HEK293 (cell line): Measurements from ENCODE around the gene RTP1.

Experiments used
- CTCF ChIA-PET: fragments of 350-600 bp; formaldehyde crosslinking; extraction: SDS; loops from one replicate; lab custom pipeline; 2021; ENCODE audit warnings: antibody characterized with exemption; lab: Yijun Ruan, JAX
- POLR2A ChIA-PET: fragments of 300-600 bp; formaldehyde crosslinking; extraction: SDS; loops from one replicate; lab custom pipeline; 2020; ENCODE audit warnings: antibody characterized with exemption, inconsistent platforms; lab: Yijun Ruan, JAX
- H3K27ac ChIP-seq: fragments of 200-500 bp; sonication (Bioruptor generic); 2 replicates; pipeline ENCODE4 v1.5.1; 2014; ENCODE audit warnings: low read depth, low read length, control low read depth, inconsistent platforms; ENCODE audit errors: extremely low read depth
- H3K36me3 ChIP-seq, 2 experiments: fragments of 200-500 bp in 1 of 2; sonication (Bioruptor generic) in 1 of 2; 1 replicate in 1 of 2; 2 replicates in 1 of 2; pipeline ENCODE4 v1.5.1; 2014 to 2017; ENCODE audit warnings: inconsistent platforms in 2 of 2, low read length in 2 of 2; ENCODE audit not compliant: control insufficient read depth in 2 of 2, insufficient read depth in 1 of 2
- H3K4me1 ChIP-seq: fragments of 200-500 bp; sonication (Bioruptor generic); 2 replicates; pipeline ENCODE4 v1.5.1; 2014; ENCODE audit warnings: mild to moderate bottlenecking, low read length, inconsistent platforms; ENCODE audit not compliant: control insufficient read depth, insufficient read depth
- H3K4me3 ChIP-seq: 2 replicates; pipeline ENCODE4 v1.5.1; 2011; ENCODE audit warnings: low read depth, mild to moderate bottlenecking, control low read depth, low read length, moderate library complexity
- H3K9me3 ChIP-seq: fragments of 200-500 bp; sonication (Bioruptor generic); 2 replicates; pipeline ENCODE4 v1.5.1; 2014; ENCODE audit warnings: low read depth, low read length, inconsistent platforms; ENCODE audit not compliant: control insufficient read depth, insufficient read depth
- TSHZ1 ChIP-seq: fragments of 450-650 bp; formaldehyde crosslinking; IDR thresholded peaks from 2 replicates; pipeline ENCODE4 v1.5.1; 2016; ENCODE audit warnings: missing biosample characterization, missing genetic modification characterization, borderline replicate concordance
- ZBTB7A ChIP-seq: fragments of 450-650 bp; formaldehyde crosslinking; IDR thresholded peaks from 2 replicates; pipeline ENCODE4 v1.5.1; 2016; ENCODE audit warnings: low read depth, missing biosample characterization, missing genetic modification characterization
- ZNF394 ChIP-seq: fragments of 450-650 bp; formaldehyde crosslinking; IDR thresholded peaks from 2 replicates; pipeline ENCODE4 v1.5.1; 2016; ENCODE audit warnings: missing biosample characterization, missing genetic modification characterization, mild to moderate bottlenecking, moderate library complexity, borderline replicate concordance
- ZNF623 ChIP-seq: fragments of 450-650 bp; formaldehyde crosslinking; IDR thresholded peaks from 2 replicates; pipeline ENCODE4 v1.5.1; 2016; ENCODE audit warnings: missing biosample characterization, missing genetic modification characterization
- TF ChIP-seq, protein P1 (sequence below): fragments of 450-650 bp; formaldehyde crosslinking; conservative IDR thresholded peaks from 2 replicates; pipeline ENCODE4 v1.5.1; 2016; ENCODE audit warnings: low read depth, missing biosample characterization, missing genetic modification characterization
- TF ChIP-seq, protein P2 (sequence below): fragments of 450-650 bp; formaldehyde crosslinking; conservative IDR thresholded peaks from 2 replicates; pipeline ENCODE4 v1.5.1; 2016; ENCODE audit warnings: low read depth, missing biosample characterization, missing genetic modification characterization
- TF ChIP-seq, protein P3 (sequence below): fragments of 450-650 bp; formaldehyde crosslinking; IDR thresholded peaks from 2 replicates; pipeline ENCODE4 v1.5.1; 2016; ENCODE audit warnings: missing biosample characterization, missing genetic modification characterization

RTP1 gene

DNA sequence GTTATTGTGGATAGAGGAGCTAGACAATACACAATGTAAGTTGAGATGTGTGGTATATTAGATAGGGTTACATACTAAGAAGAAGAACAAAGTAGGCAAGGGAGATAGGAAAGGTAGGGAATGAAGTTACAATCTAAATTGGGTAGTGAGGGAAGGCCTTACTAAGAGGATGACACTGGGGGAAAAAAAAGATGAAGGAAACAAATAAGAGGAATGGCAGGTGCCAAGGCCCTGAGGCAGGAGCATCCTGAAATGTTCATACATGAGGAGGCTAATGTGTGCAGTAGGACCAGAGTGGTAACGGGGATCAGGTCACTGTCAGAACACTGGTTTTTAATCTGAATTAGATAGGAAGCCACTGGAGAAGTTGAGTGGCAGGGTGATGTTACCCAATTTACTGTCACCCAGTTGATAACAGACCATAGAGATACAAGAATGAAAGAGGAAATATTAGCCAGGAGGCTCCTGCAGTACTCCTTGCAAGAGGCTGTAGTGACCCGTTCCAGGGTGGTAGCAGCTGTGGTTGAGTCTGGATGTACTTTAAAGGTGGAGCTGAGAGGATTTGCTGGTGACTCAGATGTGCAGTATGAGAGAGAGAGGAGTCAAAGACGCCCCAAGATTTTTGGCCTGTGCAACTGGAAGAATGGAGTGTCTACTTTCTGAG lies 14.4 kb downstream of the RTP1 start:
- Histone ChIP-seq H3K27ac (no peak overlapping the region), H3K36me3 (no peaks in the 10 kb centered on the region), H3K4me1 (no peaks in the 10 kb centered on the region), H3K9me3 (no peaks in the 10 kb centered on the region), H3K4me3 (no peak overlapping the region)
- ChIA-PET POLR2A (no interaction called here), CTCF (interaction anchor here (0.6 to 2.8 kb wide), 3 partner anchors 9 to 490 kb away, joined by 4 to 14 read pairs (median 5); no protein-coding TSS in a partner anchor)
- TF ChIP-seq ZNF623 = peak; percentile 71
- TF ChIP-seq, protein P1, sequence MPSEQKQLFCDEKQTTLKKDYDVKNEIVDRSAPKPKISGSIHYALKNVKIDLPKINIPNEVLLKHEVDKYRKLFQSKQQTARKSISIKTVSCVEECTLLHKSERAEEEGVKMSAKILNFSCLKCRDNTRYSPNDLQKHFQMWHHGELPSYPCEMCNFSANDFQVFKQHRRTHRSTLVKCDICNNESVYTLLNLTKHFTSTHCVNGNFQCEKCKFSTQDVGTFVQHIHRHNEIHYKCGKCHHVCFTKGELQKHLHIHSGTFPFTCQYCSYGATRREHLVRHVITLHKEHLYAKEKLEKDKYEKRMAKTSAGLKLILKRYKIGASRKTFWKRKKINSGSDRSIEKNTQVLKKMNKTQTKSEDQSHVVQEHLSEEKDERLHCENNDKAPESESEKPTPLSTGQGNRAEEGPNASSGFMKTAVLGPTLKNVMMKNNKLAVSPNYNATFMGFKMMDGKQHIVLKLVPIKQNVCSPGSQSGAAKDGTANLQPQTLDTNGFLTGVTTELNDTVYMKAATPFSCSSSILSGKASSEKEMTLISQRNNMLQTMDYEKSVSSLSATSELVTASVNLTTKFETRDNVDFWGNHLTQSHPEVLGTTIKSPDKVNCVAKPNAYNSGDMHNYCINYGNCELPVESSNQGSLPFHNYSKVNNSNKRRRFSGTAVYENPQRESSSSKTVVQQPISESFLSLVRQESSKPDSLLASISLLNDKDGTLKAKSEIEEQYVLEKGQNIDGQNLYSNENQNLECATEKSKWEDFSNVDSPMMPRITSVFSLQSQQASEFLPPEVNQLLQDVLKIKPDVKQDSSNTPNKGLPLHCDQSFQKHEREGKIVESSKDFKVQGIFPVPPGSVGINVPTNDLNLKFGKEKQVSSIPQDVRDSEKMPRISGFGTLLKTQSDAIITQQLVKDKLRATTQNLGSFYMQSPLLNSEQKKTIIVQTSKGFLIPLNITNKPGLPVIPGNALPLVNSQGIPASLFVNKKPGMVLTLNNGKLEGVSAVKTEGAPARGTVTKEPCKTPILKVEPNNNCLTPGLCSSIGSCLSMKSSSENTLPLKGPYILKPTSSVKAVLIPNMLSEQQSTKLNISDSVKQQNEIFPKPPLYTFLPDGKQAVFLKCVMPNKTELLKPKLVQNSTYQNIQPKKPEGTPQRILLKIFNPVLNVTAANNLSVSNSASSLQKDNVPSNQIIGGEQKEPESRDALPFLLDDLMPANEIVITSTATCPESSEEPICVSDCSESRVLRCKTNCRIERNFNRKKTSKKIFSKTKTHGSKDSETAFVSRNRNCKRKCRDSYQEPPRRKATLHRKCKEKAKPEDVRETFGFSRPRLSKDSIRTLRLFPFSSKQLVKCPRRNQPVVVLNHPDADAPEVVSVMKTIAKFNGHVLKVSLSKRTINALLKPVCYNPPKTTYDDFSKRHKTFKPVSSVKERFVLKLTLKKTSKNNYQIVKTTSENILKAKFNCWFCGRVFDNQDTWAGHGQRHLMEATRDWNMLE (tag by site-specific recombination) = no peak

DNA sequence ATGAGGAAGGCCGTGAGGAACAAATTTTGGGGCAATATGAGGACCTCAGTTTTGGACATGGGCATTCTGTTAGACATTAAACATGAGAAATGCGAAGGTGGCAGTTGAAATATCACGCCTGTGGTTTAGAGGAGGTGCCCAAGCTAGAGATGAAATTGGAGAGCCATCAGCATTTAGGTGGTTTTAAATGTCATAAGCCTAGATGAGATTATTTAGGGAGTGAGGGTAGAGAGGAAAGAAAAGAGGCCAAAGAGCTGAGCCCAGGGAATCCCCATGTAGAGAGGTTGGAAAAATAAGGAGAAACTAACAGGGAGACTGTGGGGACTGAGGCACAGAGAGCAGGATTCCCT lies 14.9 kb downstream of the RTP1 start:
- no peaks in the 10 kb centered on the region for H3K9me3 ChIP-seq
- no peak overlapping the region for H3K4me3 ChIP-seq
- POLR2A ChIA-PET = no interaction called here
- H3K27ac ChIP-seq = no peak overlapping the region
- CTCF ChIA-PET = interaction anchor here (0.7 kb wide), 1 partner anchor 322 kb away, joined by 5 read pairs; no protein-coding TSS in a partner anchor
- TF ChIP-seq ZNF394 (tag by site-specific recombination) (no peak), ZBTB7A (tag by site-specific recombination) (no peak), TSHZ1 (tag by site-specific recombination) (no peak)
- TF ChIP-seq, protein P2, sequence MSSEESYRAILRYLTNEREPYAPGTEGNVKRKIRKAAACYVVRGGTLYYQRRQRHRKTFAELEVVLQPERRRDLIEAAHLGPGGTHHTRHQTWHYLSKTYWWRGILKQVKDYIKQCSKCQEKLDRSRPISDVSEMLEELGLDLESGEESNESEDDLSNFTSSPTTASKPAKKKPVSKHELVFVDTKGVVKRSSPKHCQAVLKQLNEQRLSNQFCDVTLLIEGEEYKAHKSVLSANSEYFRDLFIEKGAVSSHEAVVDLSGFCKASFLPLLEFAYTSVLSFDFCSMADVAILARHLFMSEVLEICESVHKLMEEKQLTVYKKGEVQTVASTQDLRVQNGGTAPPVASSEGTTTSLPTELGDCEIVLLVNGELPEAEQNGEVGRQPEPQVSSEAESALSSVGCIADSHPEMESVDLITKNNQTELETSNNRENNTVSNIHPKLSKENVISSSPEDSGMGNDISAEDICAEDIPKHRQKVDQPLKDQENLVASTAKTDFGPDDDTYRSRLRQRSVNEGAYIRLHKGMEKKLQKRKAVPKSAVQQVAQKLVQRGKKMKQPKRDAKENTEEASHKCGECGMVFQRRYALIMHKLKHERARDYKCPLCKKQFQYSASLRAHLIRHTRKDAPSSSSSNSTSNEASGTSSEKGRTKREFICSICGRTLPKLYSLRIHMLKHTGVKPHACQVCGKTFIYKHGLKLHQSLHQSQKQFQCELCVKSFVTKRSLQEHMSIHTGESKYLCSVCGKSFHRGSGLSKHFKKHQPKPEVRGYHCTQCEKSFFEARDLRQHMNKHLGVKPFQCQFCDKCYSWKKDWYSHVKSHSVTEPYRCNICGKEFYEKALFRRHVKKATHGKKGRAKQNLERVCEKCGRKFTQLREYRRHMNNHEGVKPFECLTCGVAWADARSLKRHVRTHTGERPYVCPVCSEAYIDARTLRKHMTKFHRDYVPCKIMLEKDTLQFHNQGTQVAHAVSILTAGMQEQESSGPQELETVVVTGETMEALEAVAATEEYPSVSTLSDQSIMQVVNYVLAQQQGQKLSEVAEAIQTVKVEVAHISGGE = no peak
- TF ChIP-seq, protein P3, sequence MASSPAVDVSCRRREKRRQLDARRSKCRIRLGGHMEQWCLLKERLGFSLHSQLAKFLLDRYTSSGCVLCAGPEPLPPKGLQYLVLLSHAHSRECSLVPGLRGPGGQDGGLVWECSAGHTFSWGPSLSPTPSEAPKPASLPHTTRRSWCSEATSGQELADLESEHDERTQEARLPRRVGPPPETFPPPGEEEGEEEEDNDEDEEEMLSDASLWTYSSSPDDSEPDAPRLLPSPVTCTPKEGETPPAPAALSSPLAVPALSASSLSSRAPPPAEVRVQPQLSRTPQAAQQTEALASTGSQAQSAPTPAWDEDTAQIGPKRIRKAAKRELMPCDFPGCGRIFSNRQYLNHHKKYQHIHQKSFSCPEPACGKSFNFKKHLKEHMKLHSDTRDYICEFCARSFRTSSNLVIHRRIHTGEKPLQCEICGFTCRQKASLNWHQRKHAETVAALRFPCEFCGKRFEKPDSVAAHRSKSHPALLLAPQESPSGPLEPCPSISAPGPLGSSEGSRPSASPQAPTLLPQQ (tag by site-specific recombination) = no peak
- no peaks in the 10 kb centered on the region for H3K36me3 ChIP-seq
- H3K4me1 ChIP-seq = no peaks in the 10 kb centered on the region
